Loucy (cell line): Measurements from ENCODE around the gene SHOC2.

Experiments
- H2AFZ ChIP-seq: fragments of 200-600 bp; sonication (generic); 2 replicates; pipeline ENCODE4 v1.6.0; 2016; ENCODE audit warnings: antibody characterized with exemption, mild to moderate bottlenecking, low read length, moderate library complexity
- H3F3A ChIP-seq: fragments of 200-600 bp; 2 replicates; pipeline ENCODE4 v1.6.0; 2016; ENCODE audit warnings: antibody characterized with exemption, low read depth, mild to moderate bottlenecking
- H3K27me3 ChIP-seq: fragments of 200-600 bp; sonication (generic); 2 replicates; pipeline ENCODE4 v1.6.1; 2014; ENCODE audit warnings: low read length, mild to moderate bottlenecking; ENCODE audit not compliant: insufficient read depth, poor library complexity, severe bottlenecking
- H3K36me3 ChIP-seq: fragments of 200-600 bp; sonication (generic); 2 replicates; pipeline ENCODE4 v1.6.1; 2016; ENCODE audit warnings: low read length; ENCODE audit not compliant: insufficient read depth
- H3K4me1 ChIP-seq: fragments of 200-600 bp; sonication (generic); 2 replicates; pipeline ENCODE4 v1.5.1; 2014; ENCODE audit warnings: low read length, mild to moderate bottlenecking; ENCODE audit not compliant: insufficient read depth, poor library complexity, severe bottlenecking
- H3K4me2 ChIP-seq: fragments of 200-600 bp; sonication (generic); 2 replicates; pipeline ENCODE4 v1.6.0; 2014; ENCODE audit warnings: antibody characterized with exemption, low read length, low read depth, mild to moderate bottlenecking; ENCODE audit not compliant: poor library complexity, severe bottlenecking
- H3K4me3 ChIP-seq: fragments of 200-600 bp; sonication (generic); 2 replicates; pipeline ENCODE4 v1.5.1; 2014; ENCODE audit warnings: low read length, mild to moderate bottlenecking, mixed read lengths; ENCODE audit not compliant: poor library complexity, severe bottlenecking
- H3K79me2 ChIP-seq: fragments of 200-600 bp; sonication (generic); 2 replicates; pipeline ENCODE4 v1.6.1; 2014; ENCODE audit warnings: low read length; ENCODE audit not compliant: insufficient read depth
- H3K9ac ChIP-seq: fragments of 200-600 bp; sonication (generic); 2 replicates; pipeline ENCODE4 v1.6.0; 2014; ENCODE audit warnings: mild to moderate bottlenecking, low read depth, low read length, moderate library complexity; ENCODE audit not compliant: poor library complexity, severe bottlenecking
- H3K9me2 ChIP-seq: fragments of 200-600 bp; sonication (generic); replicated peaks from 2 replicates; pipeline ENCODE4 v1.6.1; 2016; ENCODE audit warnings: low read depth, low read length, mixed read lengths
- H3K9me3 ChIP-seq: fragments of 200-600 bp; sonication (generic); 2 replicates; pipeline ENCODE4 v1.6.1; 2014; ENCODE audit warnings: mild to moderate bottlenecking, antibody characterized with exemption, low read length, low read depth; ENCODE audit not compliant: insufficient read depth
- H4K20me1 ChIP-seq: fragments of 200-600 bp; sonication (generic); 2 replicates; pipeline ENCODE4 v1.6.0; 2014; ENCODE audit warnings: antibody characterized with exemption, low read length, mild to moderate bottlenecking; ENCODE audit not compliant: insufficient read depth, poor library complexity, severe bottlenecking
- EZH2phosphoT487 ChIP-seq: fragments of 200-600 bp; IDR thresholded peaks from 2 replicates; pipeline ENCODE4 v1.6.1; 2018; ENCODE audit warnings: antibody characterized with exemption, mild to moderate bottlenecking, moderate library complexity, borderline replicate concordance
- TF ChIP-seq, protein P1 (sequence below): fragments of 200-600 bp; sonication (generic); conservative IDR thresholded peaks from 2 replicates; pipeline ENCODE4 v1.5.1; 2014; ENCODE audit warnings: mild to moderate bottlenecking, antibody characterized with exemption, low read length

Gene SHOC2

GRCh38 chr10:111018021-111018420, 98.6 kb downstream of the SHOC2 start:
- no peaks in the 10 kb centered on the region for H3K4me1 ChIP-seq
- no peaks in the 10 kb centered on the region for H3K79me2 ChIP-seq
- no peaks in the 10 kb centered on the region for H3F3A ChIP-seq
- H2AFZ ChIP-seq = no peak overlapping the region
- H3K4me2 ChIP-seq = no peak overlapping the region
- 0 out of 2 replicates have a peak, but pooled peaks cover 8% of the 10 kb centered on the region for H3K36me3 ChIP-seq
- TF ChIP-seq, protein P1, sequence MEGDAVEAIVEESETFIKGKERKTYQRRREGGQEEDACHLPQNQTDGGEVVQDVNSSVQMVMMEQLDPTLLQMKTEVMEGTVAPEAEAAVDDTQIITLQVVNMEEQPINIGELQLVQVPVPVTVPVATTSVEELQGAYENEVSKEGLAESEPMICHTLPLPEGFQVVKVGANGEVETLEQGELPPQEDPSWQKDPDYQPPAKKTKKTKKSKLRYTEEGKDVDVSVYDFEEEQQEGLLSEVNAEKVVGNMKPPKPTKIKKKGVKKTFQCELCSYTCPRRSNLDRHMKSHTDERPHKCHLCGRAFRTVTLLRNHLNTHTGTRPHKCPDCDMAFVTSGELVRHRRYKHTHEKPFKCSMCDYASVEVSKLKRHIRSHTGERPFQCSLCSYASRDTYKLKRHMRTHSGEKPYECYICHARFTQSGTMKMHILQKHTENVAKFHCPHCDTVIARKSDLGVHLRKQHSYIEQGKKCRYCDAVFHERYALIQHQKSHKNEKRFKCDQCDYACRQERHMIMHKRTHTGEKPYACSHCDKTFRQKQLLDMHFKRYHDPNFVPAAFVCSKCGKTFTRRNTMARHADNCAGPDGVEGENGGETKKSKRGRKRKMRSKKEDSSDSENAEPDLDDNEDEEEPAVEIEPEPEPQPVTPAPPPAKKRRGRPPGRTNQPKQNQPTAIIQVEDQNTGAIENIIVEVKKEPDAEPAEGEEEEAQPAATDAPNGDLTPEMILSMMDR = no peak
- no peaks in the 10 kb centered on the region for H3K27me3 ChIP-seq
- H3K9ac ChIP-seq = no peak overlapping the region
- no peaks in the 10 kb centered on the region for H4K20me1 ChIP-seq
- H3K9me2 ChIP-seq = no peaks in the 10 kb centered on the region
- no peak overlapping the region for H3K4me3 ChIP-seq
- H3K9me3 ChIP-seq = no peaks in the 10 kb centered on the region

- TF ChIP-seq EZH2phosphoT487 = no peak
- 0 out of 2 replicates have a peak, but pooled peaks cover 3% of the 10 kb centered on the region for H3K36me3 ChIP-seq
- H3K4me2 ChIP-seq = no peak overlapping the region
Observed at GRCh38 chr10:111023060-111023459, 103.7 kb downstream of the SHOC2 start.

GRCh38 chr10:111030042-111030750, 110.8 kb downstream of the SHOC2 start:
- no peak overlapping the region for H2AFZ ChIP-seq
- H3K4me3 ChIP-seq = no peak overlapping the region
- H3K9me2 ChIP-seq = no peaks in the 10 kb centered on the region
- H3F3A ChIP-seq = no peaks in the 10 kb centered on the region
- H3K36me3 ChIP-seq = no peaks in the 10 kb centered on the region
- H3K79me2 ChIP-seq = no peaks in the 10 kb centered on the region
- H4K20me1 ChIP-seq = no peaks in the 10 kb centered on the region
- H3K9me3 ChIP-seq = no peaks in the 10 kb centered on the region
- no peak overlapping the region for H3K9ac ChIP-seq
- H3K4me2 ChIP-seq = no peak overlapping the region
- H3K27me3 ChIP-seq = no peaks in the 10 kb centered on the region
- TF ChIP-seq, protein P1 = no peak
- TF ChIP-seq EZH2phosphoT487 = no peak
- no peaks in the 10 kb centered on the region for H3K4me1 ChIP-seq

More at GRCh38 chr10:111023060-111023459, 103.7 kb downstream of the SHOC2 start:
- Histone ChIP-seq H2AFZ (no peak overlapping the region), H3K9ac (no peak overlapping the region), H3K27me3 (no peaks in the 10 kb centered on the region), H3K9me2 (no peaks in the 10 kb centered on the region), H3K79me2 (no peaks in the 10 kb centered on the region), H3K4me1 (no peaks in the 10 kb centered on the region), H3K9me3 (no peaks in the 10 kb centered on the region), H3F3A (no peaks in the 10 kb centered on the region), H3K4me3 (no peak overlapping the region), H4K20me1 (no peaks in the 10 kb centered on the region)
